Trophoblast cell (in vitro differentiated cells and primary cell): Measurements from ENCODE around the gene DAAM1.

Experiments
- DNase-seq, 2 donors: peaks; one replicate each; pipeline ENCODE4 v3.0.0-alpha.2; 2016
- H2AFZ ChIP-seq: 2 replicates; pipeline ENCODE4 v1.6.1; 2013; ENCODE audit warnings: low read length, moderate library complexity, mild to moderate bottlenecking; ENCODE audit not compliant: insufficient read depth, poor library complexity
- H2AK5ac ChIP-seq: 2 replicates; pipeline ENCODE4 v1.6.1; 2013; ENCODE audit warnings: mild to moderate bottlenecking, low read length
- H2BK120ac ChIP-seq: 2 replicates; pipeline ENCODE4 v1.6.1; 2013; ENCODE audit warnings: low read length, mild to moderate bottlenecking, moderate library complexity; ENCODE audit not compliant: insufficient read depth, poor library complexity
- H2BK12ac ChIP-seq: 2 replicates; pipeline ENCODE4 v1.6.1; 2013; ENCODE audit warnings: mild to moderate bottlenecking, low read length, moderate library complexity
- H2BK5ac ChIP-seq: 2 replicates; pipeline ENCODE4 v1.6.1; 2013; ENCODE audit warnings: low read length, low read depth, moderate library complexity, mild to moderate bottlenecking; ENCODE audit not compliant: poor library complexity
- H3K14ac ChIP-seq: 2 replicates; pipeline ENCODE4 v1.6.1; 2013; ENCODE audit warnings: mild to moderate bottlenecking, low read length
- H3K18ac ChIP-seq: 2 replicates; pipeline ENCODE4 v1.6.1; 2013; ENCODE audit warnings: mild to moderate bottlenecking, low read length
- H3K23ac ChIP-seq: 2 replicates; pipeline ENCODE4 v1.6.1; 2013; ENCODE audit warnings: low read length
- H3K27ac ChIP-seq: 2 replicates; pipeline ENCODE4 v1.5.1; 2013; ENCODE audit warnings: low read depth, mild to moderate bottlenecking, inconsistent platforms, low read length, moderate library complexity
- H3K27me3 ChIP-seq: 2 replicates; pipeline ENCODE4 v1.6.1; 2013; ENCODE audit warnings: inconsistent platforms, mild to moderate bottlenecking, low read length, moderate library complexity; ENCODE audit not compliant: insufficient read depth
- H3K36me3 ChIP-seq, 2 experiments: 1 replicate in 1 of 2; 2 replicates in 1 of 2; pipeline ENCODE4 v1.6.1; 2013; ENCODE audit warnings: low read length in 2 of 2, mild to moderate bottlenecking in 2 of 2, moderate library complexity in 1 of 2; ENCODE audit not compliant: insufficient read depth in 2 of 2, control insufficient read depth in 1 of 2
- H3K4ac ChIP-seq: 2 replicates; pipeline ENCODE4 v1.6.1; 2013; ENCODE audit warnings: low read depth, mild to moderate bottlenecking, low read length, moderate library complexity
- H3K4me1 ChIP-seq, 2 experiments: 1 replicate in 1 of 2; 2 replicates in 1 of 2; pipeline ENCODE4 v1.6.1; 2013; ENCODE audit warnings: low read length in 2 of 2, mild to moderate bottlenecking in 2 of 2, moderate library complexity in 1 of 2; ENCODE audit not compliant: insufficient read depth in 2 of 2, control insufficient read depth in 1 of 2
- H3K4me2 ChIP-seq: 2 replicates; pipeline ENCODE4 v1.6.1; 2013; ENCODE audit warnings: inconsistent platforms, mild to moderate bottlenecking, low read length, moderate library complexity
- H3K4me3 ChIP-seq: 2 replicates; pipeline ENCODE4 v1.5.1; 2013; ENCODE audit warnings: mild to moderate bottlenecking, low read depth, low read length, inconsistent platforms
- H3K79me1 ChIP-seq: one replicate; pipeline ENCODE4 v1.6.1; 2013; ENCODE audit warnings: low read length
- H3K79me2 ChIP-seq: 2 replicates; pipeline ENCODE4 v1.6.1; 2013; ENCODE audit warnings: low read length, mild to moderate bottlenecking; ENCODE audit not compliant: control insufficient read depth, insufficient read depth, poor library complexity
- H3K9ac ChIP-seq: 2 replicates; pipeline ENCODE4 v1.6.1; 2013; ENCODE audit warnings: mild to moderate bottlenecking, low read length
- H3K9me3 ChIP-seq: 2 replicates; pipeline ENCODE4 v1.6.1; 2013; ENCODE audit warnings: low read depth, mild to moderate bottlenecking, control low read depth, inconsistent platforms, low read length; ENCODE audit not compliant: insufficient read depth
- H4K12ac ChIP-seq: 2 replicates; pipeline ENCODE4 v1.6.1; 2013; ENCODE audit warnings: low read depth, mild to moderate bottlenecking, low read length, moderate library complexity
- H4K8ac ChIP-seq: 2 replicates; pipeline ENCODE4 v1.6.1; 2013; ENCODE audit warnings: low read depth, mild to moderate bottlenecking, low read length, moderate library complexity
- H4K91ac ChIP-seq: one replicate; pipeline ENCODE4 v1.6.1; 2013; ENCODE audit warnings: low read depth, mild to moderate bottlenecking, low read length, moderate library complexity
- WGBS: extraction: QIAGEN DNeasy Blood & Tissue Kit; methylation state at CpG from one replicate; pipeline ENCODE4 v1.1.7; 2013; ENCODE audit warnings: missing lambda C conversion rate; ENCODE audit not compliant: insufficient read length, insufficient coverage; ENCODE audit errors: extremely low coverage; 5-methylcytosine and 5-hydroxymethylcytosine counted together

The DAAM1 gene

DNA sequence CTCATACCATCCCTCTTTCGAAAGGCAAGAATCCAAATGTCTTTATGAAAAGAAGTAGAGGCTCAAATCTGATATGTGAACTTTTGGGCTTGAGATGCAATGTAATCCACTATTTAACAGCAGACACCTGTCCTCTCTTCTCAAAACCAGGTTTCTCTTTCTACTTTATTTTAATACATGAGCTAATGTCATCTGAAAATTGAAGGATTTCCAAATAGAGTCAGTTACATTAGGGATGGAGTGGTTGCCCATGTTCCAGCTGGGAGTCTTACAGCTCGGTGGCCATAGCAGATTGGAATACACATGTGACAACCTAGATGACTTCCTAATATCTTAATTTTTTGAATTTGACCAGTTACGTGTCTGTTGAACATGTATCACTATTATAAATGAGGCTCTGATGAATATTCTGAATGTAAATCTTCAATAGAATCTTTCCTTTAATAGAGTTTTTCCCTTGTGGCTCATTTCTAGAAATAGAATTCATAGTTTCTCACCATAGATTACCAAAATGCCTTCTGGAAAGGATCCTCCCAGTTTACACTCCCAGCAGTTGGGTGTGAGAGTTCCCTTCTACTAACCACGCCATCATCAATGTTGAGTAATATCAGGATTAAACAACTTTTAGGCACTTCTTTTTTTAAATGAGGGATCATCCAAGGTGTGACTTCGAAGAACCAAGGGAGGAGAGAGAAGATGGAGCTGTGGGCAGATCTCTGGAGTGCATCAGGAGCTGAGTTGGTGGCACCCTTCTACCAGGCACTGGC is 227.6 kb downstream of the DAAM1 start:
- Histone ChIP-seq H3K23ac (peak overlapping the region; percentile 59), H3K14ac (no peak overlapping the region), H3K9me3 (no peaks in the 10 kb centered on the region), H2BK120ac (no peak overlapping the region), H4K12ac (no peak overlapping the region), H3K79me1 (no peaks in the 10 kb centered on the region), H3K4me2 (no peak overlapping the region), H3K18ac (no peak overlapping the region), H4K8ac (no peak overlapping the region), H2BK5ac (no peak overlapping the region), H3K9ac (no peak overlapping the region), H3K27me3 (no peaks in the 10 kb centered on the region), H2BK12ac (no peak overlapping the region), H3K4me3 (no peak overlapping the region), H4K91ac (no peak overlapping the region), H2AK5ac (no peak overlapping the region), H2AFZ (no peak overlapping the region), H3K4ac (no peak overlapping the region), H3K27ac (no peak overlapping the region), H3K79me2 (no peaks in the 10 kb centered on the region), H3K36me3 (no peaks in the 10 kb centered on the region), H3K4me1 (no peaks in the 10 kb centered on the region)
- DNase-seq: no peak
- no CpG with 5 or more reads among the region's 5 CpGs for WGBS

DNA sequence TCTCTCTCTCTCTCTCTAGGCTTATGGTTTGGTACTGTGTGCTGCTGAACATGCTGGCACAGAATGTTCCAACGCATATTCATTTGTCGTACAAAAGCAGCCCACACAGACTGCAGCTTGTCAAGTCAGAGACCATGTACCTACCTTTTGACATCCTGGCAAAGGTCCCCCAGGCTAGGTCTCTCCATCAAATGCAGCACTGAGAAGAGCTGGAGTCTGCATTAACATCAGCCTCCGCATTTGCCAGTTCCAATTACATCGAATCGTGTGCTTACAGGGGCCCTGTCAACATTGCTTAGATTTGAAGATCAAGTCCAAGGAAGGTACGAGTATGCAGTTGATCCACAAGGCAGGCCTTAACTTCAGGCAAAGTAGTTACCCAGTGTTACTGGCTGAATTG is 228.8 kb downstream of the DAAM1 start:
- no peak overlapping the region for H2AFZ ChIP-seq
- H3K14ac ChIP-seq: no peak overlapping the region
- no peak overlapping the region for H2AK5ac ChIP-seq
- H3K4me3 ChIP-seq: no peak overlapping the region
- no peak overlapping the region for H4K12ac ChIP-seq
- no peak overlapping the region for H3K4ac ChIP-seq
- H4K91ac ChIP-seq: no peak overlapping the region
- no peak for DNase-seq
- H3K79me1 ChIP-seq: no peaks in the 10 kb centered on the region
- no peak overlapping the region for H2BK120ac ChIP-seq
- no peak overlapping the region for H3K9ac ChIP-seq
- no peak overlapping the region for H2BK12ac ChIP-seq
- H3K27ac ChIP-seq: no peak overlapping the region
- H3K27me3 ChIP-seq: no peaks in the 10 kb centered on the region
- H3K4me2 ChIP-seq: no peak overlapping the region
- H4K8ac ChIP-seq: no peak overlapping the region
- no CpG with 5 or more reads among the region's 6 CpGs for WGBS
- H3K36me3 ChIP-seq: no peaks in the 10 kb centered on the region
- no peak overlapping the region for H3K23ac ChIP-seq
- H3K4me1 ChIP-seq: no peaks in the 10 kb centered on the region
- H3K9me3 ChIP-seq: no peaks in the 10 kb centered on the region
- no peak overlapping the region for H2BK5ac ChIP-seq
- no peak overlapping the region for H3K18ac ChIP-seq
- H3K79me2 ChIP-seq: no peaks in the 10 kb centered on the region

DNA sequence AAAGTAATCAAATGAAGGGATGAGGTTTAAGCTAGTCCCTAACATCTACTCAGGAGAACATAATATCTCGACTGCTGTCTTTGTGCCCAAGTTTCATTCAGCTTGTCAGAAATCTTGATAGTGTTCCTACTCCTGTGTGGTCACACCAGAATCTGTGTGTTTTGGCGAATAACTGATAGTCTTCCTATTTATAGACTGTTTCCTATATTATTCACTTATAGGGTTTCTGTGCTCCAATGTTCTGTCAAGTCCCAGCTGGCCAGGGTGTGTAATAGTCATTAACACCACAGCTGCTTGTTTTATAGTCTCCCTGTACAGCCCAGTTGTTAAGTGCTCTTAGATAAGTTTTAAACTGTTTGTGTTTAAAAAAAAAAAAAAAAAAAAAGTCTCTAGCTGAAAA is 230.8 kb downstream of the DAAM1 start:
- Histone ChIP-seq H3K18ac (no peak overlapping the region), H4K12ac (no peak overlapping the region), H3K27me3 (no peaks in the 10 kb centered on the region), H4K91ac (no peak overlapping the region), H3K14ac (no peak overlapping the region), H3K23ac (no peak overlapping the region), H3K4me3 (no peak overlapping the region), H3K4me2 (no peak overlapping the region), H2BK120ac (no peak overlapping the region), H2AFZ (no peak overlapping the region), H3K79me2 (no peaks in the 10 kb centered on the region), H3K4me1 (no peaks in the 10 kb centered on the region), H3K4ac (no peak overlapping the region), H2AK5ac (no peak overlapping the region), H3K9me3 (no peaks in the 10 kb centered on the region), H2BK5ac (no peak overlapping the region), H4K8ac (no peak overlapping the region), H3K79me1 (no peaks in the 10 kb centered on the region), H3K9ac (no peak overlapping the region), H3K27ac (no peak overlapping the region), H3K36me3 (no peaks in the 10 kb centered on the region), H2BK12ac (no peak overlapping the region)
- DNase-seq: no peak
- no CpG with 5 or more reads among the region's 2 CpGs for WGBS
